Heart right ventricle (tissue), 16 donors: ENCODE measurements around the gene DNAJC3. TPM values are rescaled to one million over a fixed set of nuclear protein-coding genes. Genes with fewer than 3 reads are reported as not detected.

Source experiments
- ATAC-seq, 8 donors: fragments of 200-7000 bp; cut with Tn5 transposase; one replicate each; pipeline ENCODE4 v1.9.1; 2020; ENCODE audit warnings: mild to moderate bottlenecking in 8 of 8, moderate library complexity in 8 of 8, moderate number of reproducible peaks in 1 of 8
- DNase-seq, 2 donors: peaks; one replicate each; pipeline ENCODE4 v3.0.0-alpha.2; 2020
- H3K27ac ChIP-seq, 10 donors: fragments of 200-600 bp; sonication (generic) in 2 of 10; one replicate each; pipeline versions ENCODE4 v1.5.0 to v1.8.0; 2020 to 2022; ENCODE audit warnings: mild to moderate bottlenecking in 3 of 10
- H3K27me3 ChIP-seq, 7 donors: fragments of 200-600 bp; one replicate each; pipeline ENCODE4 v1.8.0; 2021 to 2022; ENCODE audit warnings: mild to moderate bottlenecking in 2 of 7
- H3K36me3 ChIP-seq, 9 donors: fragments of 200-600 bp; sonication (generic) in 1 of 9; one replicate each; pipeline versions ENCODE4 v1.5.0 to v1.8.0; 2020 to 2022; ENCODE audit warnings: mild to moderate bottlenecking in 2 of 9
- H3K4me1 ChIP-seq, 9 donors: fragments of 200-600 bp; sonication (generic) in 1 of 9; one replicate each; pipeline versions ENCODE4 v1.5.0 to v1.8.0; 2020 to 2022; ENCODE audit warnings: mild to moderate bottlenecking in 4 of 9
- H3K4me3 ChIP-seq, 10 donors: fragments of 200-600 bp; sonication (generic) in 2 of 10; one replicate each; pipeline versions ENCODE4 v1.5.0 to v1.8.0; 2020 to 2022; ENCODE audit warnings: mild to moderate bottlenecking in 7 of 10, moderate library complexity in 2 of 10
- H3K9me3 ChIP-seq, 11 donors: fragments of 200-600 bp in 10 of 11; sonication (generic) in 2 of 11; one replicate each; pipeline versions ENCODE4 v1.5.0 to v1.8.0; 2013 to 2022; ENCODE audit warnings: mild to moderate bottlenecking in 2 of 11, control low read depth in 1 of 11, moderate library complexity in 1 of 11
- WGBS, 2 donors: extraction: QIAGEN DNeasy Blood & Tissue Kit; methylation state at CpG; one replicate each; pipeline ENCODE4 v1.1.7; 2013; ENCODE audit warnings: inconsistent platforms in 1 of 2; 5-methylcytosine and 5-hydroxymethylcytosine counted together
- intact Hi-C, 10 donors: fragments of 100-400 bp; cut with DNase I; formaldehyde crosslinking; loops; one replicate each; pipeline versions ENCODE4 v1.11.1 to v1.14.2; 2022
- polyA plus RNA-seq, 2 donors: library from polyadenylated mRNA; stranded (reverse); fragments of 200-250 nt; gene quantifications; one replicate each; pipeline ENCODE4 v1.2.3, GENCODE V29; 2013
- total RNA-seq, 10 donors: library from RNA; stranded (reverse); fragmentation: NEBNext Ultra II Directional in 3 of 10; extraction: Animal tissue kit (Norgen Biotek cat#: 25700) in 3 of 10; gene quantifications; one replicate each; pipeline versions ENCODE4 v1.2.1 to v1.2.4, GENCODE V29; 2021 to 2023
- TF ChIP-seq, protein P1 (sequence below), 9 donors: fragments of 200-600 bp; sonication (generic) in 2 of 9; IDR thresholded peaks; one replicate each; pipeline versions ENCODE4 v1.5.0 to v1.8.0; 2021 to 2022; ENCODE audit warnings: antibody characterized with exemption in 9 of 9, mild to moderate bottlenecking in 5 of 9, moderate library complexity in 1 of 9
- donor health status: Arrhythmogenic right ventricular cardiomyopathy.
- donor health status: ischemic (EF 13 %, LVEDD 7.1; RV severe dilation, severe dysfunction).
- donor health status: healthy with polysubstance abuse.
- donor health status: DM: no; HTN: yes; CAD: no.
- donor health status: DM: no; HTN: no; CAD: no.
- donor health status: ischemic (EF 25% LVEDD 6.9; RV normal size, moderate dysfunction).
- donor health status: ischemic (EF 25% LVEDD 5.7; RV mildly dilated, moderate dysfunction).
- donor health status: healthy.
- donor health status: DM: yes; HTN: yes; CAD: no.
- donor health status: Ischemic cardiomyopathy.
- donor health status: ischemic (EF 35%, LVEDD 5.7; RV mildly dilated, moderate dysfunction).
- donor health status: nonischemic (EF 11% LVEDD 7.7; RV severe dilation, severe dysfunction).
- donor health status: DM: yes; HTN: yes; CAD: no.
- donor health status: PGD.
- donor health status: ischemic (EF 29% LVEDD 5.4; RV normal size, mild dysfunction).
- donor health status: nonischemic (EF 23%, LVEDD 6.1; RV moderate dilation, normal function).

DNAJC3 gene
- total and polyA plus RNA-seq, 12 donors = 9.3 to 40.9 (median 31.2) TPM

DNA sequence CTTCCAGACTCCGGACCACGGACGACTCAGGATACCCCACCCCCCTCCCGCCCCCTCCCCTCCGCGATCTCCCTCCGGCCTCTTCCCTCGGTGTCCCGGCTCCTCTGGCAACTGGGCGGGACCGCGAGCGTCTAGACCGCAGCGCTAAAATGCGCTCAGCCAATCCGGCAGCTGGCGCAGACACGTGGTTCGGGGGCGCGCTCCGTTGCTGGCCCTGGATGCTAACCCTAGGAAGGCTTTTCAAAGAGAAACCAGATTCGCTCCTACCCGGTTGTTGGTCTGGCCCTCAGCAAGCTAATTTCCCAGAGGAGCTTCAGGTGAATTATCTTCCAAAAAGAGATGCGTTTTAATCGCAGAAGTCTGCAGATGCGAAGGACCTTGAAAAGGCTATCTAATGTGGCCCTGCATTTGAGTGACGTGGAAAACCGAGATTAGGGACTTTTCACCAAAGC, 32.3 kb upstream of the DNAJC3 start, which contains the start of gene DZIP1:
Gene DZIP1, minus strand, starts transcription at position 106 of the 452 bp plus-strand sequence. CDS start 2,677 bp downstream, outside the sequence.
- Histone ChIP-seq H3K27me3 (peaks cover 0 to 69% (median 33%) of the 10 kb centered on the region in 7 donors), H3K36me3 (no peaks in the 10 kb centered on the region), H3K4me1 (peaks cover 0 to 34% (median 22%) of the 10 kb centered on the region in 9 donors), H3K9me3 (no peaks in the 10 kb centered on the region), H3K4me3 (peak within 1 kb of the TSS; percentile 60 to 73 (median 66)), H3K27ac (peak within 1 kb of the TSS; percentile 39 to 80 (median 68))
- TF ChIP-seq, protein P1, sequence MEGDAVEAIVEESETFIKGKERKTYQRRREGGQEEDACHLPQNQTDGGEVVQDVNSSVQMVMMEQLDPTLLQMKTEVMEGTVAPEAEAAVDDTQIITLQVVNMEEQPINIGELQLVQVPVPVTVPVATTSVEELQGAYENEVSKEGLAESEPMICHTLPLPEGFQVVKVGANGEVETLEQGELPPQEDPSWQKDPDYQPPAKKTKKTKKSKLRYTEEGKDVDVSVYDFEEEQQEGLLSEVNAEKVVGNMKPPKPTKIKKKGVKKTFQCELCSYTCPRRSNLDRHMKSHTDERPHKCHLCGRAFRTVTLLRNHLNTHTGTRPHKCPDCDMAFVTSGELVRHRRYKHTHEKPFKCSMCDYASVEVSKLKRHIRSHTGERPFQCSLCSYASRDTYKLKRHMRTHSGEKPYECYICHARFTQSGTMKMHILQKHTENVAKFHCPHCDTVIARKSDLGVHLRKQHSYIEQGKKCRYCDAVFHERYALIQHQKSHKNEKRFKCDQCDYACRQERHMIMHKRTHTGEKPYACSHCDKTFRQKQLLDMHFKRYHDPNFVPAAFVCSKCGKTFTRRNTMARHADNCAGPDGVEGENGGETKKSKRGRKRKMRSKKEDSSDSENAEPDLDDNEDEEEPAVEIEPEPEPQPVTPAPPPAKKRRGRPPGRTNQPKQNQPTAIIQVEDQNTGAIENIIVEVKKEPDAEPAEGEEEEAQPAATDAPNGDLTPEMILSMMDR (IDR thresholded peaks at IDR 0.05) = no peak
- DNase-seq (peak; percentile 74 to 80), ATAC-seq (peak; percentile 87 to 96 (median 93))
- intact Hi-C loops = no loop called here
- WGBS, 2 donors = 1 to 2% methylated on average over 30 of the region's 30 CpGs

DNA sequence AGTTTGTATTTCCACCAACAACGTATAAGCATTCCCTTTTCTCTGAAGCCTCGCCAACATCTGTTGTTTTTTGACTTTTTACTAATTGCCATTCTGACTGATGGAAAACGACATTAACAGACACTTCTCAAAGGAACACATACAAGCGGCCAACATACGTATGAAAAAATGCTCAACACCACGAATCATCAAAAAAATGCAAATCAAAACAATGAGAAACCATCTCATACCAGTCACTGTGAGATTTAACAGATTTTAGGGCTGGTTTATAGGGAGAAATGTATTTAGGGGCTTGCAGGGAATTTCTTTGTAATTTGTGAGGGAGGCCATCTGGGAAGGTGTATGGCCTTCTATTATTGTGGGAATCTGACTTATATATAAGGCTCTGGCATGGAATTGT, 29.6 kb upstream of the DNAJC3 start:
- H3K4me1 ChIP-seq = peaks cover 0 to 26% (median 17%) of the 10 kb centered on the region in 9 donors
- no peaks in the 10 kb centered on the region for H3K36me3 ChIP-seq
- DNase-seq (no peak), ATAC-seq (no peak)
- H3K4me3 ChIP-seq = no peak overlapping the region
- H3K27me3 ChIP-seq = peaks cover 0 to 56% (median 24%) of the 10 kb centered on the region in 7 donors
- no peak overlapping the region for H3K27ac ChIP-seq
- no peaks in the 10 kb centered on the region for H3K9me3 ChIP-seq
- intact Hi-C loops = no loop called here
- TF ChIP-seq, protein P1 (IDR thresholded peaks at IDR 0.05) = no peak
- WGBS, 2 donors = 65 to 73% methylated on average over 6 of the region's 6 CpGs

DNA sequence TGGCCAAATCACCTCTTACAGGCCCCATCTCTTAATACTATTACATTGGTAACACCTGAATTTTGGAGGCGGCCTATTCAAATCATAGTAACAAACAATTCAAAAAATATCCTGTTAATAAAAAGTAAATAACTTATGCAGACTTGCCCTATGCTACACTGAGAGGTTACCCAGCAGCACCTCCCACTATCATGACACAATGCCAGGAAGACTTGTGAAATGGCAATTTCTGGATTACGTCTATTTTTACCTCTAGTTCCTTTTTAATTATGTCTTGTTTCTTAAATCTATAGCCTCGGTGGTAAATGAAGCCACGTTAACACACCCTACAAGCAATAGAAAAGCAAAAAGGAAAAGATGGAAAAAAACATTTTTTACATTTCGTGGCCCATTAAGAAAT, 26.2 kb upstream of the DNAJC3 start:
- Histone ChIP-seq H3K27ac (no peak overlapping the region), H3K4me1 (no peaks in the 10 kb centered on the region), H3K4me3 (no peak overlapping the region), H3K9me3 (no peaks in the 10 kb centered on the region), H3K27me3 (peaks cover 0 to 30% (median 2%) of the 10 kb centered on the region in 7 donors), H3K36me3 (no peaks in the 10 kb centered on the region)
- TF ChIP-seq, protein P1 (IDR thresholded peaks at IDR 0.05) = no peak
- intact Hi-C loops = loop anchor here in 3 of 10 donors (10.0 kb wide), 2 partner anchors 116 to 156 kb away; no protein-coding TSS in a partner anchor
- 76 to 78% methylated on average over 5 of the region's 5 CpGs for WGBS, 2 donors
- no peak for ATAC-seq
- DNase-seq = no peak

DNA sequence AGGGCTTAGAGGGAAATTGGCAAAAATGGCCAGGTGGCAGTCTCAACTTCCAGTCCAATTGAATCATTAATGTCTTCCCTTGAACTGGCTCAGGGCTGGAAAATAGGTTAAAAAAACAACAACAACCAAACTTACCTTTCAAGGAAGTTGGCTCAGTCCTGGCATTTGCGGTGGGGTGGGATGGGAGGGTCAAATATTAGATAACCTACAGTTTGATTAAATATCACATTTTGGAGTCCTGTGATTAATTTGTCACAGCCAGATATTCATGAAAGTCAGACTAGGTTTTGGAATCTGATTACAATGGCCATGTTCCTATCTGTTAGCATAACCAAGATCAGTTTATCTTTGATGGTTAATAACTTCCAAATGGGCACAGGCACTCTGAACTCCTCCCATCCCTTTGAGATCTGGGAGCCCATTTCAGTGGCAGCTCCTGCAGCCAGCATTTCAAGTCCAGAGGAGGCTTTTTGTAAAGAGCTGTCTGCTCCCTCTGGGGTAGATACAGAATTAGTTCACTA, 24.6 kb upstream of the DNAJC3 start:
- H3K4me1 ChIP-seq = no peaks in the 10 kb centered on the region
- DNase-seq = no peak
- H3K27ac ChIP-seq = no peak overlapping the region
- H3K36me3 ChIP-seq = no peaks in the 10 kb centered on the region
- peaks cover 0 to 15% (median 0%) of the 10 kb centered on the region in 7 donors for H3K27me3 ChIP-seq
- ATAC-seq = no peak
- no peak overlapping the region for H3K4me3 ChIP-seq
- WGBS, 2 donors = 27 to 66% methylated on average over 1 of the region's 1 CpG
- intact Hi-C loops = loop anchor here in 3 of 10 donors (10.0 kb wide), 2 partner anchors 118 to 158 kb away; no protein-coding TSS in a partner anchor
- H3K9me3 ChIP-seq = no peaks in the 10 kb centered on the region
- TF ChIP-seq, protein P1 (IDR thresholded peaks at IDR 0.05) = no peak
